Trophoblast cell (in vitro differentiated cells and primary cell): ENCODE results near the gene SNAP25.
A peak's percentile ranks its signal among the peaks of the same experiment; 100 is the strongest.

Source experiments
- DNase-seq, 2 donors: peaks; one replicate each; pipeline ENCODE4 v3.0.0-alpha.2; 2016
- H2AFZ ChIP-seq: 2 replicates; pipeline ENCODE4 v1.6.1; 2013; ENCODE audit warnings: low read length, moderate library complexity, mild to moderate bottlenecking; ENCODE audit not compliant: insufficient read depth, poor library complexity
- H2AK5ac ChIP-seq: 2 replicates; pipeline ENCODE4 v1.6.1; 2013; ENCODE audit warnings: mild to moderate bottlenecking, low read length
- H2BK120ac ChIP-seq: 2 replicates; pipeline ENCODE4 v1.6.1; 2013; ENCODE audit warnings: low read length, mild to moderate bottlenecking, moderate library complexity; ENCODE audit not compliant: insufficient read depth, poor library complexity
- H2BK12ac ChIP-seq: 2 replicates; pipeline ENCODE4 v1.6.1; 2013; ENCODE audit warnings: mild to moderate bottlenecking, low read length, moderate library complexity
- H2BK5ac ChIP-seq: 2 replicates; pipeline ENCODE4 v1.6.1; 2013; ENCODE audit warnings: low read length, low read depth, moderate library complexity, mild to moderate bottlenecking; ENCODE audit not compliant: poor library complexity
- H3K14ac ChIP-seq: 2 replicates; pipeline ENCODE4 v1.6.1; 2013; ENCODE audit warnings: mild to moderate bottlenecking, low read length
- H3K18ac ChIP-seq: 2 replicates; pipeline ENCODE4 v1.6.1; 2013; ENCODE audit warnings: mild to moderate bottlenecking, low read length
- H3K23ac ChIP-seq: 2 replicates; pipeline ENCODE4 v1.6.1; 2013; ENCODE audit warnings: low read length
- H3K27ac ChIP-seq: 2 replicates; pipeline ENCODE4 v1.5.1; 2013; ENCODE audit warnings: low read depth, mild to moderate bottlenecking, inconsistent platforms, low read length, moderate library complexity
- H3K27me3 ChIP-seq: 2 replicates; pipeline ENCODE4 v1.6.1; 2013; ENCODE audit warnings: inconsistent platforms, mild to moderate bottlenecking, low read length, moderate library complexity; ENCODE audit not compliant: insufficient read depth
- H3K36me3 ChIP-seq, 2 experiments: 1 replicate in 1 of 2; 2 replicates in 1 of 2; pipeline ENCODE4 v1.6.1; 2013; ENCODE audit warnings: low read length in 2 of 2, mild to moderate bottlenecking in 2 of 2, moderate library complexity in 1 of 2; ENCODE audit not compliant: insufficient read depth in 2 of 2, control insufficient read depth in 1 of 2
- H3K4ac ChIP-seq: 2 replicates; pipeline ENCODE4 v1.6.1; 2013; ENCODE audit warnings: low read depth, mild to moderate bottlenecking, low read length, moderate library complexity
- H3K4me1 ChIP-seq, 2 experiments: 1 replicate in 1 of 2; 2 replicates in 1 of 2; pipeline ENCODE4 v1.6.1; 2013; ENCODE audit warnings: low read length in 2 of 2, mild to moderate bottlenecking in 2 of 2, moderate library complexity in 1 of 2; ENCODE audit not compliant: insufficient read depth in 2 of 2, control insufficient read depth in 1 of 2
- H3K4me2 ChIP-seq: 2 replicates; pipeline ENCODE4 v1.6.1; 2013; ENCODE audit warnings: inconsistent platforms, mild to moderate bottlenecking, low read length, moderate library complexity
- H3K4me3 ChIP-seq: 2 replicates; pipeline ENCODE4 v1.5.1; 2013; ENCODE audit warnings: mild to moderate bottlenecking, low read depth, low read length, inconsistent platforms
- H3K79me1 ChIP-seq: one replicate; pipeline ENCODE4 v1.6.1; 2013; ENCODE audit warnings: low read length
- H3K79me2 ChIP-seq: 2 replicates; pipeline ENCODE4 v1.6.1; 2013; ENCODE audit warnings: low read length, mild to moderate bottlenecking; ENCODE audit not compliant: control insufficient read depth, insufficient read depth, poor library complexity
- H3K9ac ChIP-seq: 2 replicates; pipeline ENCODE4 v1.6.1; 2013; ENCODE audit warnings: mild to moderate bottlenecking, low read length
- H3K9me3 ChIP-seq: 2 replicates; pipeline ENCODE4 v1.6.1; 2013; ENCODE audit warnings: low read depth, mild to moderate bottlenecking, control low read depth, inconsistent platforms, low read length; ENCODE audit not compliant: insufficient read depth
- H4K12ac ChIP-seq: 2 replicates; pipeline ENCODE4 v1.6.1; 2013; ENCODE audit warnings: low read depth, mild to moderate bottlenecking, low read length, moderate library complexity
- H4K8ac ChIP-seq: 2 replicates; pipeline ENCODE4 v1.6.1; 2013; ENCODE audit warnings: low read depth, mild to moderate bottlenecking, low read length, moderate library complexity
- H4K91ac ChIP-seq: one replicate; pipeline ENCODE4 v1.6.1; 2013; ENCODE audit warnings: low read depth, mild to moderate bottlenecking, low read length, moderate library complexity
- whole genome bisulfite sequencing: extraction: QIAGEN DNeasy Blood & Tissue Kit; methylation state at CpG from one replicate; pipeline ENCODE4 v1.1.7; 2013; ENCODE audit warnings: missing lambda C conversion rate; ENCODE audit not compliant: insufficient read length, insufficient coverage; ENCODE audit errors: extremely low coverage; 5-methylcytosine and 5-hydroxymethylcytosine counted together

SNAP25 gene

DNA sequence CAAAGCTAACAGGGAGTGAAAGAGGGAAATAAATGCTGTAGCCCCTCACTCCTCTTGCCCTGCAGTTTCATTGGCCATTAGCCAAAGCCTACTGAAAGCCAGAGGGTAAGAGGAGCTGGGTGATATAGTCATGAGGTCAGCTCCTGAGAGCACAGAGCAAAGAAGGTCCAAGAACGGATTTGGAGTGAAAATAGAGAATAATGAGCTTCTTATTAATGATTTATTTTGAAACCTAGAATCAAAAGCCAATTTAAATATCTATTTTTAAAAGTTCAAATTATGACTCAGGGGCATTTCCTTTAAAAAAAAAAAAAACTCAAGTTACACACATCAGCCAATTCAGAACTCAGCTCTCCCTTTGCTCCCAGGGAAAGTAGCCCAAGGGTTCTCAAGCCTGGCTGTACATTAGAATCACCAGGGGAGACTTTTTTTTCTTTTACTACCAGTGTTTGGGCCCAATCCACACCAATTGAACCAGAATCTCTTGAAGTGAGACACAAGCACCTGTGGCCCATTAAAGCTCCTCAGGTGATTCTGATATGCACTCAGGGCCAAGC is 79.1 kb downstream of the SNAP25 start:
- no peak overlapping the region for H3K9ac ChIP-seq
- peaks cover 2% of the 10 kb centered on the region for H3K9me3 ChIP-seq
- no CpG with 5 or more reads among the region's 1 CpG for WGBS
- no peak overlapping the region for H3K4me3 ChIP-seq
- H4K91ac ChIP-seq, result no peak overlapping the region
- no peak overlapping the region for H3K4ac ChIP-seq
- no peaks in the 10 kb centered on the region for H3K36me3 ChIP-seq
- no peak for DNase-seq
- no peak overlapping the region for H2AK5ac ChIP-seq
- no peak overlapping the region for H3K4me2 ChIP-seq
- no peak overlapping the region for H2BK5ac ChIP-seq
- no peak overlapping the region for H2AFZ ChIP-seq
- H2BK120ac ChIP-seq, result no peak overlapping the region
- no peak overlapping the region for H3K23ac ChIP-seq
- H3K27me3 ChIP-seq, result no peaks in the 10 kb centered on the region
- no peaks in the 10 kb centered on the region for H3K79me2 ChIP-seq
- no peak overlapping the region for H3K18ac ChIP-seq
- no peaks in the 10 kb centered on the region for H3K79me1 ChIP-seq
- no peak overlapping the region for H4K12ac ChIP-seq
- no peak overlapping the region for H2BK12ac ChIP-seq
- no peak overlapping the region for H3K14ac ChIP-seq
- no peaks in the 10 kb centered on the region for H3K4me1 ChIP-seq
- H3K27ac ChIP-seq, result no peak overlapping the region
- no peak overlapping the region for H4K8ac ChIP-seq

DNA sequence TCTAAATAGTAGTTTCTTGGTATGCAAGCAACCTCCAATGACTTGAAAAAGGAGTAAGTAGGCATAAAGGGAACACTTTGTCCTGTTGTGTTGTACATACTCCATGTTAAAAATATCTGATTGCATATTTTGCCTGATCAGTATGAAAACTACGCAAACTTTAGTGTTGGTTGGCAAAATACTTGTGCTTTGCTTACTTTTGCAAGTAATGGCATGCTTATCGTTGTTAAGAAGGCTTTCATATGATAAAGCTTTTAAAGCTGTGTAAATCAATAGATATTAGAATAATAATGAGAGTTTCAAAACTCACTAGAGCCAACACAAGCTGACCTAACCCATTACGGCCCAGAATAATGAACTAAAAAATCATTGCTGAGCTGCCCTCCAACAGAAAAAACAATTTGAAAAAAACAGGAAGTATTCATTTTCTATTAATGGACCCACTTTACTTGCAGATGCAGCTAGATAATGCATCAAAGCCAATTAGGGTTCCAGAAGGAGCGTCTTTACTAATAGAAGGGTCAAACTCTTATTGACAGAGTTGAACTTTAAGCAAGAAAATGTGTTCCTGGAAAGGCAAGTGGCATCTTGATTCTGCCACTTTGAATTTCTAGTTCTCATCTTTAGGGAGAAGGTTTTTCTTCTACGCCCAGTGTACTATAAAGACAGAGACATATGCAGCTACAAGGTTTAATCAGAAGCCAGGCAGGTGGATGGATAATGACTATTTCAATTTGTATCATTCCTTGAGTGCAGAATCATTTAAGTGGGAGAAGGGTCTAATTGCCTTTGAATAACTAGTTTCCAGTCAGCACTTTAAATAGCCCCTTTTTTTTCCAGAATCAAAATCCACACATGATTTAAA is 82.2 kb downstream of the SNAP25 start:
- no peak for DNase-seq
- Histone ChIP-seq H3K79me1 (no peaks in the 10 kb centered on the region), H3K27ac (no peak overlapping the region), H3K79me2 (no peaks in the 10 kb centered on the region), H3K36me3 (no peaks in the 10 kb centered on the region), H3K4me3 (no peak overlapping the region), H2AFZ (no peak overlapping the region), H4K91ac (no peak overlapping the region), H2BK5ac (no peak overlapping the region), H3K4ac (no peak overlapping the region), H3K23ac (no peak overlapping the region), H3K18ac (no peak overlapping the region), H4K12ac (no peak overlapping the region), H2BK120ac (no peak overlapping the region), H3K4me2 (no peak overlapping the region), H3K9me3 (no peaks in the 10 kb centered on the region), H4K8ac (no peak overlapping the region), H3K9ac (no peak overlapping the region), H3K27me3 (no peaks in the 10 kb centered on the region), H3K4me1 (no peaks in the 10 kb centered on the region), H3K14ac (no peak overlapping the region), H2AK5ac (no peak overlapping the region), H2BK12ac (no peak overlapping the region)
- WGBS, result no CpG with 5 or more reads among the region's 5 CpGs

DNA sequence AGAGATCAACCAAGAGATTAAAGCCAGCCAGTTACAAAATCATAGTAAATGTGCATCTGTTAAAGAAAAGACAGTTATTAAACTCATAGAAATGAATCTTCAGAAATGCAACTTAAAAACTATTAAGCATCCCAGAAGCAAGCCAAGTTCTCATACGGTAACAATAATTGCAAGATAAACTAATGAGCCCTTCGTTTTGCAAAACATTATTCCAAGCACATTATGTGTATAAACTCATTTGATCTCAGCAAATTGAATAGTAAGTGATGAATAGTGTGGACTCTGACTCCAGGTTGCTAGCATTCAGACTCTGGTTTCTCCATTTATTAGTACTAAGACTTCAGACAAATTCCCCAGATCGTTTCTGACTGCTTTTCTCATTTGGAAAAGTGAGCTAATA is 85.2 kb downstream of the SNAP25 start:
- Histone ChIP-seq H2BK120ac (no peak overlapping the region), H2AK5ac (no peak overlapping the region), H3K27me3 (no peaks in the 10 kb centered on the region), H3K4me2 (no peak overlapping the region), H2BK5ac (no peak overlapping the region), H3K4me3 (no peak overlapping the region), H3K14ac (no peak overlapping the region), H3K9ac (no peak overlapping the region), H3K79me1 (no peaks in the 10 kb centered on the region), H3K18ac (no peak overlapping the region), H4K8ac (no peak overlapping the region), H3K36me3 (no peaks in the 10 kb centered on the region), H3K9me3 (no peaks in the 10 kb centered on the region), H2AFZ (no peak overlapping the region), H2BK12ac (no peak overlapping the region), H3K23ac (no peak overlapping the region), H3K27ac (no peak overlapping the region), H3K4ac (no peak overlapping the region), H3K79me2 (no peaks in the 10 kb centered on the region), H3K4me1 (no peaks in the 10 kb centered on the region), H4K91ac (no peak overlapping the region), H4K12ac (no peak overlapping the region)
- no CpG with 5 or more reads among the region's 3 CpGs for WGBS
- DNase-seq, result no peak

GRCh38 chr20:10304471-10305046 is 85.9 kb downstream of the SNAP25 start:
- Histone ChIP-seq H2AFZ (no peak overlapping the region), H3K79me1 (no peaks in the 10 kb centered on the region), H4K8ac (no peak overlapping the region), H2BK5ac (no peak overlapping the region), H4K91ac (no peak overlapping the region), H3K14ac (no peak overlapping the region), H3K23ac (no peak overlapping the region), H2BK120ac (no peak overlapping the region), H3K9me3 (no peaks in the 10 kb centered on the region), H3K4me1 (no peaks in the 10 kb centered on the region), H3K27me3 (no peaks in the 10 kb centered on the region), H3K79me2 (no peaks in the 10 kb centered on the region), H2AK5ac (no peak overlapping the region), H3K27ac (no peak overlapping the region), H3K36me3 (no peaks in the 10 kb centered on the region), H3K4me2 (no peak overlapping the region), H3K9ac (no peak overlapping the region), H3K4ac (no peak overlapping the region), H4K12ac (no peak overlapping the region), H2BK12ac (no peak overlapping the region), H3K18ac (no peak overlapping the region), H3K4me3 (no peak overlapping the region)
- peak in 1 of 2 donors; percentile 13 for DNase-seq
- WGBS, result no CpG with 5 or more reads among the region's 3 CpGs
